K562 (cell line): ENCODE measurements around the gene CD84. TPM values are rescaled to one million over a fixed set of nuclear protein-coding genes. Genes with fewer than 3 reads are reported as not detected.

Source experiments
- ARID2 ChIP-seq: fragments of 450-650 bp; IDR thresholded peaks from 2 replicates; pipeline ENCODE4 v1.6.1; 2017; ENCODE audit warnings: antibody characterized with exemption, mild to moderate bottlenecking
- ARNT ChIP-seq, 2 experiments: fragments of 450-650 bp; IDR thresholded peaks; 2 replicates each; pipeline ENCODE4 v1.6.1; 2016; ENCODE audit warnings: mild to moderate bottlenecking in 1 of 2
- CREB1 ChIP-seq, 2 experiments: sonication (generic) in 1 of 2; formaldehyde crosslinking in 1 of 2; IDR thresholded peaks; 2 replicates each; pipeline versions ENCODE4 v1.6.1 to v1.8.0; 2012 to 2022; ENCODE audit warnings: inconsistent platforms in 1 of 2, mild to moderate bottlenecking in 1 of 2, missing genetic modification reagents in 1 of 2, moderate library complexity in 1 of 2
- HMBOX1 ChIP-seq: sonication (generic); IDR thresholded peaks from 2 replicates; pipeline ENCODE4 v1.6.1; 2016
- KDM2B ChIP-seq: fragments of 250-450 bp; sonication (Bioruptor Pico); IDR thresholded peaks from 2 replicates; pipeline ENCODE4 v1.8.0; 2021; ENCODE audit warnings: mild to moderate bottlenecking, moderate library complexity
- MNT ChIP-seq, 2 experiments: fragments of 450-650 bp; conservative IDR thresholded peaks; 2 replicates each; pipeline ENCODE4 v1.6.1; 2017; ENCODE audit warnings: mild to moderate bottlenecking in 2 of 2, moderate library complexity in 2 of 2
- TBL1XR1 ChIP-seq, 2 experiments: IDR thresholded peaks; 2 replicates each; pipeline ENCODE4 v1.6.1; 2012; ENCODE audit warnings: improper control_type of control experiment in 2 of 2, low read length in 2 of 2, mild to moderate bottlenecking in 1 of 2
- TRIM28 ChIP-seq: fragments of 450-650 bp; IDR thresholded peaks from 2 replicates; pipeline ENCODE4 v1.6.1; 2017
- U2AF2 ChIP-seq: fragments of 200-400 bp; formaldehyde crosslinking; optimal IDR thresholded peaks from 2 replicates; pipeline ENCODE3; 2017; ENCODE audit warnings: low read depth, mild to moderate bottlenecking, low read length
- ZBTB11 ChIP-seq, 3 experiments: fragments of 200-800 bp in 1 of 3; fragments of 250-450 bp in 1 of 3; fragments of 450-650 bp in 1 of 3; sonication (Bioruptor Pico) in 1 of 3; sonication (Bioruptor generic) in 1 of 3; formaldehyde crosslinking in 1 of 3; IDR thresholded peaks; 2 replicates each; pipeline versions ENCODE4 v1.6.1 to v1.8.0; 2016 to 2022; ENCODE audit warnings: mild to moderate bottlenecking in 2 of 3, missing genetic modification characterization in 2 of 3, missing compliant biosample characterization in 1 of 3, moderate library complexity in 1 of 3
- ZNF140 ChIP-seq: fragments of 250-450 bp; sonication (Bioruptor Pico); IDR thresholded peaks from 2 replicates; pipeline ENCODE4 v1.8.0; 2021; ENCODE audit warnings: moderate library complexity, mild to moderate bottlenecking, inconsistent platforms
- polyA plus RNA-seq, 8 experiments: library from polyadenylated mRNA; depleted of rRNA in 4 of 8; stranded (reverse) in 5 of 8; unstranded in 3 of 8; fragments of >200 nt; fragmentation: Nextera tagmentation in 2 of 8; fragmentation: Illumina TruSeq in 1 of 8; extraction: Ambion mirVana in 2 of 8; extraction: Trizol in 1 of 8; gene quantifications; 2 replicates each; pipeline versions ENCODE4 v1.2.1 to v1.2.3, GENCODE V29; 2011 to 2014; ENCODE audit warnings: inconsistent platforms in 1 of 8, missing spikeins in 1 of 8
- total RNA-seq, 7 experiments: library from RNA; depleted of rRNA in 6 of 7; stranded (reverse); fragments of >200 nt in 6 of 7; fragmentation: Illumina TruSeq in 2 of 7; extraction: Trizol in 2 of 7; gene quantifications; 2 replicates each; pipeline versions ENCODE4 v1.2.1 to v1.2.3, GENCODE V29; 2011 to 2021; ENCODE audit warnings: low replicate concordance in 1 of 7

Gene CD84
- total and polyA plus RNA-seq, 9 of the 15 experiments (the other 6 are each of a cell fraction or from before 2014, with no cell fraction given) = 0.82 to 6.8 (median 2.0) TPM

GRCh38 chr1:160548960-160549664, 30.2 kb downstream of the CD84 start (continued):
- TF ChIP-seq ZBTB11 (CRISPR knock-in tag; IDR thresholded peaks at IDR 0.05) (peak in 1 of 3 experiments; percentile 76; a peak in 2 of 6 replicates), TRIM28 (peak; percentile 52; the same call in 1 of the 2 replicates), CREB1 (IDR thresholded peaks at IDR 0.05) (no peak), CREB1 (CRISPR knock-in tag; IDR thresholded peaks at IDR 0.05) (peak; percentile 23; the same call in 1 of the 2 replicates), ARNT (IDR thresholded peaks at IDR 0.05) (peak in 1 of 2 experiments; percentile 64; a peak in 1 of 4 replicates), ZNF140 (CRISPR knock-in tag) (no peak), ARID2 (no peak), HMBOX1 (no peak), U2AF2 (no peak), TBL1XR1 (IDR thresholded peaks at IDR 0.05; ENCODE audit: low read length in 2 of 2) (no peak), MNT (conservative IDR thresholded peaks at IDR 0.05) (peak; percentile 26 to 34; a peak in 1 of 4 replicates), KDM2B (no peak)
